Measurements from ENCODE around the gene TLL2.
A peak's percentile ranks its signal among the peaks of the same experiment; 100 is the strongest.

Gene TLL2

DNA sequence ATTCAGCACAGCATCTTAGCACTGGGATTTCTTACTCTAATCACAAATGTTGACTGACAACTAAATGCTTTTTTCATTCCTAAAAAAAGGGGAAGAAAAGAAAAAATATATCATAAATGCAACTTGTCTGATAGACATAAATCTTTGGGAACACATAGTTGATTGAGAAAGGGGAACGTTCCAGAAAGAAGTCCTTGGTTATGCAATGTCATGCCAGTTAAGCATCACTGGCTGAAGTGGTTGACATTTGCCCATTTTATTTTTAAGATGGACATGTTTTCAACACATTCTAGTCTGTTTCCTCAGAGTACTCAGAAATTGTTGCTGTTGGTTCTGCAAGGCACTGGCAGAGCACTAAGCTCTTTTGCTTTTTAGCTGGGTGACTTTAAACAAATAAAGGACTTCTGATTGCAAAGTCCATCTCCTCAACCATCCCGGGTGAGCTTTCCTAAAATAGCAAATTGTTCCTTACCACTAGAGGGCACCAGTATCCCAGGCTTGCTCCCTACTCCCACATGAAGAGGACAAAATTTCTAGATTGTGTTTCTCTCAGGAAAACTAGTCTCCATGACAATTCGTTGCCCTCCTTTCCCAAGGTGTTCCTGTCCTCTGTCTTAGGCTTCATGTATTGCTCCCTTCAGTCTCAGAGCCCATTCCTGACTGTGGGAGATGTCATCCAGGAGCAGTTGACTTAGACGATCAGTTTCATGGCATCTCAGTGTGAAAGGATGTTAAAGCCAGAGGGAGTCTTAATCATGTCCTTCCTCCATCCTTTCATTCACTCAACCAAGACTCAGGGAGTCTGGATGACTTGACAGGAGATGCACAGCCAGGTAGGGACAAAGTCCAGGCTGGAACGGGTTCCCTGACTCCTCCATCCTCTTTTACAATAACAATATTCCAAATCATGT lies 178.9 kb downstream of the TLL2 start:
- Histone ChIP-seq H2BK12ac (ENCODE audit: low read length in 2 of 2) (no peak overlapping the region), H3K18ac (ENCODE audit: low read depth in 1 of 2, low read length in 2 of 2) (no peak overlapping the region), H3K4me1 (ENCODE audit: control insufficient read depth, insufficient read depth, low read depth, low read length) (no peaks in the 10 kb centered on the region), H2AFZ (ENCODE audit: low read depth, low read length) (no peak overlapping the region), H2BK120ac (ENCODE audit: low read depth, low read length) (no peak overlapping the region), H3K79me1 (replicated peaks; ENCODE audit: low read length, poor library complexity, severe bottlenecking) (no peaks in the 10 kb centered on the region), H3K27me3 (ENCODE audit: control insufficient read depth in 1 of 2, insufficient read depth in 1 of 2, low read length in 2 of 2) (peaks cover 31 to 42% of the 10 kb centered on the region in 2 experiments), H3K4me3 (ENCODE audit: insufficient read depth in 1 of 2, low read depth in 1 of 2, low read length in 2 of 2) (no peak overlapping the region), H3K27ac (ENCODE audit: low read length, poor library complexity, severe bottlenecking) (no peak overlapping the region), H3K4ac (ENCODE audit: low read depth in 1 of 2, low read length in 2 of 2) (no peak overlapping the region), H3K36me3 (ENCODE audit: control insufficient read depth in 1 of 2, insufficient read depth in 2 of 2, low read depth in 1 of 2, low read length in 2 of 2) (no peaks in the 10 kb centered on the region), H2BK5ac (ENCODE audit: low read depth, low read length, poor library complexity, severe bottlenecking) (no peak overlapping the region), H3K4me2 (ENCODE audit: low read length, poor library complexity, severe bottlenecking) (no peak overlapping the region), H3K23ac (ENCODE audit: low read length in 2 of 2) (no peak overlapping the region), H3K9me3 (ENCODE audit: control insufficient read depth, low read length) (no peaks in the 10 kb centered on the region), H4K8ac (ENCODE audit: low read length) (no peak overlapping the region), H2BK15ac (ENCODE audit: low read depth, poor library complexity, severe bottlenecking) (no peak overlapping the region), H2AK5ac (ENCODE audit: low read length, severe bottlenecking) (no peak overlapping the region), H4K91ac (ENCODE audit: low read length) (no peak overlapping the region), H3K14ac (ENCODE audit: low read length in 2 of 2) (no peak overlapping the region), H3K9ac (ENCODE audit: low read length) (no peak overlapping the region)
- WGBS = 65% methylated on average over 4 of the region's 5 CpGs
- DNase-seq = peak; percentile 30

DNA sequence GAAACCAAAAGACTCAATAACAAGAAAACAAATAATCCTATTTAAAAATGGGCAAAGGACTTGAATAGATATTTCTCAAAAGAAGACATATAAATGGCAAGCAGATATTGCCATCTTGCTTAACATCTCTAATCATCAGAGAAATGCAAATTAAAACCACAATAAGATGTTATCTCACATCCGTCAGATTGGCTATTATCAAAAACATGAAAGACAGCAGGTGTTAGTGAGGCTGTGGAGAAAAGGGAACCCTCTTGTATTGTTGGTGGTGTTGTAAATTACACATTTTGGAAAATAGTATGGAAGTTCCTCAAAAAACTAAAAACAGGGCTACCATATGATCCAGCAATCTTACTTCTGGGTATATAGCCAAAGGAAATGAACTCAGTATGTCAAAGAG lies 180.6 kb downstream of the TLL2 start:
- Histone ChIP-seq H3K36me3 (ENCODE audit: control insufficient read depth in 1 of 2, insufficient read depth in 2 of 2, low read depth in 1 of 2, low read length in 2 of 2) (no peaks in the 10 kb centered on the region), H3K14ac (ENCODE audit: low read length in 2 of 2) (no peak overlapping the region), H3K9me3 (ENCODE audit: control insufficient read depth, low read length) (no peaks in the 10 kb centered on the region), H3K23ac (ENCODE audit: low read length in 2 of 2) (no peak overlapping the region), H3K4me1 (ENCODE audit: control insufficient read depth, insufficient read depth, low read depth, low read length) (no peaks in the 10 kb centered on the region), H3K18ac (ENCODE audit: low read depth in 1 of 2, low read length in 2 of 2) (no peak overlapping the region), H3K27me3 (ENCODE audit: control insufficient read depth in 1 of 2, insufficient read depth in 1 of 2, low read length in 2 of 2) (peaks cover 33 to 42% of the 10 kb centered on the region in 2 experiments), H2AK5ac (ENCODE audit: low read length, severe bottlenecking) (no peak overlapping the region), H3K27ac (ENCODE audit: low read length, poor library complexity, severe bottlenecking) (no peak overlapping the region), H3K9ac (ENCODE audit: low read length) (no peak overlapping the region), H2BK15ac (ENCODE audit: low read depth, poor library complexity, severe bottlenecking) (no peak overlapping the region), H3K4me3 (ENCODE audit: insufficient read depth in 1 of 2, low read depth in 1 of 2, low read length in 2 of 2) (no peak overlapping the region), H2AFZ (ENCODE audit: low read depth, low read length) (no peak overlapping the region), H2BK12ac (ENCODE audit: low read length in 2 of 2) (no peak overlapping the region), H3K4me2 (ENCODE audit: low read length, poor library complexity, severe bottlenecking) (no peak overlapping the region), H2BK5ac (ENCODE audit: low read depth, low read length, poor library complexity, severe bottlenecking) (no peak overlapping the region), H3K79me1 (replicated peaks; ENCODE audit: low read length, poor library complexity, severe bottlenecking) (no peaks in the 10 kb centered on the region), H4K91ac (ENCODE audit: low read length) (no peak overlapping the region), H2BK120ac (ENCODE audit: low read depth, low read length) (no peak overlapping the region), H3K4ac (ENCODE audit: low read depth in 1 of 2, low read length in 2 of 2) (no peak overlapping the region), H4K8ac (ENCODE audit: low read length) (no peak overlapping the region)
- WGBS = 86% methylated on average over 1 of the region's 1 CpG
- DNase-seq = no peak

DNA sequence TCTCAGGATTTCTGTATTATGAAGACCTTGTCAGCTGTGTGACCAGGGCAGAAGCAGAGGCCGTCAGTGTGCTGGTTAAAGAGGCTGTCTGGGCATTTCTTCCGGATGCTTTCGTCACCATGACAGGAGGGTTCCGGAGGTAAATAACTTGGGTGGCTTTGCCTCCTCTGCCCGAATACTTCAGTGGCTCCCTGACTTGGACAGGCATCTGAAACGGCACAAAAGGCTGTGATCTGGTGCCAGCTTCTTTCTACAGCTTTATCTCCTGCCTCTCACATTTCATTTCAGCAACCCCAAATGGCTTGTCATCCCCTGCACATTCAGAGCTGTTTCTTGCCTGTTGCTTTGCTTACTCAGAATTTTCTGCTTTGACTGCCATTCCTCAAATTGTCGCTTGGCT lies 186.3 kb downstream of the TLL2 start:
- Histone ChIP-seq H3K9me3 (ENCODE audit: control insufficient read depth, low read length) (no peaks in the 10 kb centered on the region), H3K18ac (ENCODE audit: low read depth in 1 of 2, low read length in 2 of 2) (no peak overlapping the region), H2BK120ac (ENCODE audit: low read depth, low read length) (no peak overlapping the region), H4K8ac (ENCODE audit: low read length) (no peak overlapping the region), H2AFZ (ENCODE audit: low read depth, low read length) (no peak overlapping the region), H3K36me3 (ENCODE audit: control insufficient read depth in 1 of 2, insufficient read depth in 2 of 2, low read depth in 1 of 2, low read length in 2 of 2) (no peaks in the 10 kb centered on the region), H2BK15ac (ENCODE audit: low read depth, poor library complexity, severe bottlenecking) (no peak overlapping the region), H3K14ac (ENCODE audit: low read length in 2 of 2) (no peak overlapping the region), H3K79me1 (replicated peaks; ENCODE audit: low read length, poor library complexity, severe bottlenecking) (no peaks in the 10 kb centered on the region), H3K4ac (ENCODE audit: low read depth in 1 of 2, low read length in 2 of 2) (no peak overlapping the region), H3K4me3 (ENCODE audit: insufficient read depth in 1 of 2, low read depth in 1 of 2, low read length in 2 of 2) (no peak overlapping the region), H3K27ac (ENCODE audit: low read length, poor library complexity, severe bottlenecking) (no peak overlapping the region), H3K9ac (ENCODE audit: low read length) (no peak overlapping the region), H2BK5ac (ENCODE audit: low read depth, low read length, poor library complexity, severe bottlenecking) (no peak overlapping the region), H3K4me2 (ENCODE audit: low read length, poor library complexity, severe bottlenecking) (no peak overlapping the region), H2AK5ac (ENCODE audit: low read length, severe bottlenecking) (no peak overlapping the region), H2BK12ac (ENCODE audit: low read length in 2 of 2) (no peak overlapping the region), H3K27me3 (ENCODE audit: control insufficient read depth in 1 of 2, insufficient read depth in 1 of 2, low read length in 2 of 2) (peaks cover 49 to 55% of the 10 kb centered on the region in 2 experiments), H4K91ac (ENCODE audit: low read length) (no peak overlapping the region), H3K4me1 (ENCODE audit: control insufficient read depth, insufficient read depth, low read depth, low read length) (no peaks in the 10 kb centered on the region), H3K23ac (ENCODE audit: low read length in 2 of 2) (no peak overlapping the region)
- no peak for DNase-seq
- WGBS = 78% methylated on average over 7 of the region's 7 CpGs

DNA sequence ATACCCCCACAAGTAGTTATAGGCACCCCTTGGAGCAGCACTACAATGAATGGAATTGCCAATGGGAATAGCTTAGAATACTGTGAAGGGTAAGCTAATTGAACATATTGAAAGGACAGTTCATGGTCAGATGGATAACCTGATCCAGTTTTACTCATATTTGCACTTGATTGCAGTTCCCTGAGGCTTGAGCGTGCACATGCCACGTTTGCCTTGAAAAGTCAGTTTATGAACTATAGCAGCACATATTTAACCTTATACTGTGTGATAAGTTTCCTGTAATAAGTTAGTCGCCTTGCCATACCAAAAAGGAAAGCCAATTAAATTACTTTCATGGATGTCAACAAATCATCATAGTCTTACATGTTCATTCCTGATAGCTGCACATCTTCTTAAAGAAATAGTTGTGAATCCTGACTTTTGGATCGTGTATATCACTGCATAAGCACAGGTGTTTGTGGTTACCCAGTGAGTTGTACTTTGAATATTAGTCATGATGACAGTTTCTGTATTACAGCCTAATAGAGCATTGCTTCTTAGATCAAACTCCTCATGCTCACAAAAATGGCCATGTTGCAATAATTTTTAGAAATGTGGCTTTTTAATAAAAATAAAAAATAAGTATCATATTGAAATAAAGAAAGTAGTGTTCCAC lies 187.9 kb downstream of the TLL2 start:
- H3K27ac ChIP-seq (ENCODE audit: low read length, poor library complexity, severe bottlenecking) = no peak overlapping the region
- H3K4me3 ChIP-seq (ENCODE audit: insufficient read depth in 1 of 2, low read depth in 1 of 2, low read length in 2 of 2) = no peak overlapping the region
- H3K79me1 ChIP-seq (replicated peaks; ENCODE audit: low read length, poor library complexity, severe bottlenecking) = no peaks in the 10 kb centered on the region
- no peak overlapping the region for H3K9ac ChIP-seq (ENCODE audit: low read length)
- H3K4ac ChIP-seq (ENCODE audit: low read depth in 1 of 2, low read length in 2 of 2) = no peak overlapping the region
- H3K23ac ChIP-seq (ENCODE audit: low read length in 2 of 2) = no peak overlapping the region
- peaks cover 41 to 51% of the 10 kb centered on the region in 2 experiments for H3K27me3 ChIP-seq (ENCODE audit: control insufficient read depth in 1 of 2, insufficient read depth in 1 of 2, low read length in 2 of 2)
- H2BK12ac ChIP-seq (ENCODE audit: low read length in 2 of 2) = no peak overlapping the region
- no peak overlapping the region for H3K14ac ChIP-seq (ENCODE audit: low read length in 2 of 2)
- H3K9me3 ChIP-seq (ENCODE audit: control insufficient read depth, low read length) = no peaks in the 10 kb centered on the region
- no peak overlapping the region for H3K4me2 ChIP-seq (ENCODE audit: low read length, poor library complexity, severe bottlenecking)
- H2AFZ ChIP-seq (ENCODE audit: low read depth, low read length) = no peak overlapping the region
- WGBS = 49% methylated on average over 2 of the region's 4 CpGs
- H2BK120ac ChIP-seq (ENCODE audit: low read depth, low read length) = no peak overlapping the region
- no peak overlapping the region for H4K8ac ChIP-seq (ENCODE audit: low read length)
- no peak overlapping the region for H4K91ac ChIP-seq (ENCODE audit: low read length)
- no peak overlapping the region for H2BK15ac ChIP-seq (ENCODE audit: low read depth, poor library complexity, severe bottlenecking)
- no peak overlapping the region for H2AK5ac ChIP-seq (ENCODE audit: low read length, severe bottlenecking)
- H3K36me3 ChIP-seq (ENCODE audit: control insufficient read depth in 1 of 2, insufficient read depth in 2 of 2, low read depth in 1 of 2, low read length in 2 of 2) = no peaks in the 10 kb centered on the region
- no peaks in the 10 kb centered on the region for H3K4me1 ChIP-seq (ENCODE audit: control insufficient read depth, insufficient read depth, low read depth, low read length)
- no peak overlapping the region for H3K18ac ChIP-seq (ENCODE audit: low read depth in 1 of 2, low read length in 2 of 2)
- no peak overlapping the region for H2BK5ac ChIP-seq (ENCODE audit: low read depth, low read length, poor library complexity, severe bottlenecking)
- no peak for DNase-seq
